SIG-M5 treated with dmso at 0.1 percent for 504 hours (cell line): Measurements from ENCODE around the gene CNOT1.
"Not testable (repeated sequence)": the region's sequence is repeated elsewhere in the genome, so short reads cannot be mapped to it uniquely, and the experiment has no call there.

Source experiments
- DNase-seq: peaks from one replicate; lab custom pipeline; 2025; ENCODE audit not compliant: unreplicated experiment; lab: John Stamatoyannopoulos, UW

CNOT1 gene

DNA sequence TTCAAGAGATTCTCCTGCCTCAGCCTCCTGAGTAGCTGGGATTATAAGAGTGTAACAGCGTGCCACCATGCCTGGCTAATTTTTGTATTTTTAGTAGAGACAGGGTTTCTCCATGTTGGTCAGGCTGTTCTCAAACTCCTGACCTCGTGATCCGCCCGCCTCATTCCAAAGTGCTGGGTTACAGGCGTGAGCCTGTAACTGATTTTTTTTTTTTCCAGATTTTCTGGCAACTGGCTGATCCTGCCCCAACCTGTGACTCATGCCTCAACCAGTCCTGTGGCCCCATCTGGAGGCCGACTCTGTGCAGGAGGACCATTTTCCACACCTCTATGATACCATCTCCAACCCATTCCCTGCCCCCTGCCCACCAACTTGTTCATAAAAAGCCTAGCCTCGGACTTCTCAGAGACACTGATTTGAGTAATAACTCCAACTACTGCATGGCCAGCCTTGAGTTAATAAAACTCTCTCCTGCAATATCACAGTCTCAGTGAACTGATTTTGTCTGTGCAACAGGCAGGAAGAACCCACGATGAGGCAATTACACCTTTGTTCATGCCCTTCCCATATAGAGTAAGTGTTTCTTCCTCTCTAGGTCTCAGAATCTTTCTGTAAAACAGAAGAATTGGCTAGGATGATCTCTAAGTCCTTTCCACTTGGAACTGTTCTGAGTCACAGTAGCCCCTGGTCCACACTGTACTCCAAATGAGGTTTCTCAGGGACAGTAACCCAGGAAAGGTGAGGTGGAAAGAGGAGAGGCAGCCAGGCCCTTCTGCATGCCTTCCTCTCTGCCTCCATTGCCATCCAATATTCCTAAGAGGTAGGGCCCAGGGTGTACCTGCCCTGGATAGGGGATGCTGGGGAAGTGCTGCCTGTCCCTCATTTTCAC, 8.8 kb upstream of the CNOT1 start:
- DNase-seq: no peak

DNA sequence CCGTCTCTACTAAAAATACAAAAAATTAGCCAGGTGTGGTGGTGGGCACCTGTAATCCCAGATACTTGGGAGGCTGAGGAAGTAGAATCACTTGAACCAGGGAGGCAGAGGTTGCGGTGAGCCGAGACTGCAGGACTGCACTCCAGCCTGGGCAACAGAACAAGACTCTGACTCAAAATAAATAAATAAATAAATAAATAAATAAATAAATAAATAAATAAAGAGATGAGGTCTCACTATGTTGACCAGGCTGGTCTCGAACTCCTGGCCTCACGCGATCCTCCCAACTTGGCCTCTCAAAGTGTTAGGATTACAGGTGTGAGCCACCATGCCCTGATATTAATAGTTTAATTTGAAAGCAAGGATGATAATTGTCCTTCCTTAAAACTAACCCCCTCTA, 7.4 kb upstream of the CNOT1 start:
- not testable (repeated sequence) for DNase-seq

DNA sequence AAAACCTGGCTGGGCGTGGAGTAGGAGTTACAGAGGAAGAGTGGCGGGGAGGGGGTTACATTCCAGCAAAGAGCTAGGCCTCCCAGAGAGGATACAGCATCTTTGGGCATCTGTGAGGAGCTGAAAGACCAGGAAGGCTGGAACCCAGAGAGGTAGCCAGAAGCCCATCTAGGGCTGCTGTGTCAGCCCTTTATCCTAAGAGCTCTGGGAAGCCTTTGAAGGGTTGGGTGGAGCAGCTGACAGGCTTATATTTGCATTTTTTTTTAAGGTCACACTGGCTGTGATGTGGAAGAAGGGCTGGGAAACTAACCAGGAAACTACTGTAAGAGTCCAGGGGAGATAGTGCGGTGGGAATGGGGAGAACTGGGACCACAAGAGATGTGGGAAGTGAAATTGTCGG, 6.8 kb upstream of the CNOT1 start:
- no peak for DNase-seq

DNA sequence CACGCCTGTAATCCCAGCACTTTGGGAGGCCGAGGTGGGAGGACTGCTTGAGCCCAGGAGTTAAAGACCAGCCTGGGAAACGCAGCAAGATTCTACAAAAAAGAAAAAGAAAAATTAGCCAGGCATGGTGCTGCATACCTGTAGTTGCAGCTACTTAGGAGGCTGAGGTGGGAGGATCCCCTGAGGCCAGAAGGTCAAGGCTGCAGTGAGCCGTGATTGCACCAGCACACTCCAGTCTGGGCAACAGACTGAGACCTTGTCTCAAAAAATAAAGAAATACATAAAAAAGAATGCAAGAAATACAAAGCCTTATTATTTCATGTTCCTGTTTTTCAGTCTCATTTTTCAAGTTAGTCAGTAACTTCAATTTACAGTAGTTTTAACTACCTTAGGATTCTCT, 5.9 kb upstream of the CNOT1 start:
- no peak for DNase-seq

DNA sequence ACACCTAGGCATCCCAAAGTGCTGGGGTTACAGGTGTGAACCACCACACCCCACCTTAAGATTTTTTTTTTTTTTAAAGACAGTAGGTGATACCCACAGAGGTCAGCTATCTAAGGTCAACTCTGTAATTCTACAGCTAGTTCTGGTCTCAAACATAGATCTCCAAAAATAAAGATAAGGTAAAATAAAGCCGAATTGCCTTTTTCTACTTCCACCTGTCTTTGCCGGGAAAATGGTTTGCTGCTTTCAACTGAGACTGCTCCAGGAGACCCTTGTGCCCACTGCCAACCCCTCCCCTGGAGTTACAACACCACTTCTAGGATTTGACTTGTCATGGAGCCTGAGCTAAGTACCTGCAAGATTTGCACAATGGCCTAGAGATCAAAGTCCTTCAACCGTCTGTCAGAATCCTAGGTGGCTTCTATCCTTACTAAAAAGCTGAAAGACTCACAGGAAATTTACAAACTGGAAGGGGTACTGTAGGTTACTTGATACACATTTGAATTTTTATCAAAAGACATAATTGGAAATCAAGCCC, 4.7 kb upstream of the CNOT1 start:
- no peak for DNase-seq

DNA sequence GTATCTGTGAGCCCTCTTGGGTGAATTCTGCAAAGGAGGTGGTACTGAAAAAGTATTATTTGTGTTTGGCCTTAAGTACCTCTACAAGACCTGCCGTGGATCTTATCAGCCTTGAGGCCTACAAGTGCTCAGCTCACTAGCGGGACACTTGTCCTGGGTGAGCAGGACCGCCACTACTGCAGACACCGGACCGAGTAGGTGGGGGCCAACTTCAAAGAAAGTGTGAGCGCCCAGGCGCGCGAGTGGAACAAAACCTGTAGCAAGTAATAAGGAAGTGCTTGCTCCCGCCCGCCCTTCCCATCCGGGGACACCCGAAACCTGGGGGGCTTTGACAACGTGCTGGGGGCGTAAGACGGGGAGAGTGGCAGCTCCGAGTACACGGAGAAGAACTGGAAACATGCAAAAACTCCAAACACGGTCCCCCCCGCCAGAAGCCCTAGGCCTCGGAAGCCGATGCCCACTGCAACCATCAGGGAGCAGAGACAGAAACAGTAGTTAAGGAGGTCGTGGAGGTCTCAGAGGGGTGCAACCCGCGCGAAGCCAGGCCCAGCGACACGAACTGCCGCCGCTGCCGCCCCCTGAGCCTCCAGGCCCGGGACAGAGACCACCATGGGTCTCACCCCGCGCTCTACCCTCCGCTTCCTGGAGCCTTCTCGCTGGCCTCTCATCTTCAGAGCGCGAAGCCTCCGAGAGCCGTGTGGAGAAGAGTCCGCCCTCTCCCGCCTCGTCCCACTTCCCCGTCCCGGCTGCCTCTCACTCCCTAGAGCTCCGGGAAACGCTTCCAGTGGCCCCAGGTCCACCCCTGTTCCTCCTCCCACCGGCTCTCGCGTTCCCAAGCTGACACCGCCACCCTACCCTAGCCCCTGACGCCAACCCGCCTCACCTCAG, 537 bp downstream of the CNOT1 start:
- DNase-seq: peak; percentile 52

DNA sequence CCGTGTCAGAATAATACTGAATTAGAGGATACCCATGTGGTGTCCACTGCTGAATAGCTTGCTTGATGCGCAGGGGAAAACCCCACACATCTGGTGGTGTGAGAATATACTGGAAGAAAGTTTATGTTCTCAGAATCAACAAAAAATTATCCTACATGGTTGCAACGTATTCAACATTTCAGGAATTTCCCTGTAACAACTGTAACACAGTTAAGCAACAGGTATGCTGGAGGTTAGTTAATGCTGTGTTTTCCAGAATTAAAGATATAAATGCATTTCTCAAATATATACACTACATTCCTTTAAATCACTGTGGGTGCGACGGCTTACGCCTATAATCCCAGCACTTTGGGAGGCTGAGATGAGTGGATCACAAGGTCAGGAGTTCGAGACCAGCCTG, 5.4 kb downstream of the CNOT1 start:
- DNase-seq: no peak

DNA sequence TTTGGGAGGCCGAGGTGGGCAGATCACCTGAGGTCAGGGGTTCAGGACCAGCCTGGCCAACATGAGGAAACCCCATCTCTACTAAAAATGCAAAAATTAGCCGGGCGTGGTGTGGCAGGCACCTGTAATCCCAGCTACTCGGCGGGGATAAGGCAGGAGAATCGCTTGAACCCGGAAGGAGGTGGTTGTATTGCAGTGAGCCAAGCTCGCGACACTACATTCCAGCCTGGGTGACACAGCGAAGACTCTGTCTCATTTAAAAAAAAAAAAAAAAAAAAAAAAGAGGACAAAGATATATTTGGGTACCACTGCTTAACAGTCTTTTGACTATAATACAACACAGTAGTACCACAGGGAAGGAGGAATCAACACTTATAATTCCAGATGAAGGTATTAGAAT, 9.2 kb downstream of the CNOT1 start:
- no peak for DNase-seq

DNA sequence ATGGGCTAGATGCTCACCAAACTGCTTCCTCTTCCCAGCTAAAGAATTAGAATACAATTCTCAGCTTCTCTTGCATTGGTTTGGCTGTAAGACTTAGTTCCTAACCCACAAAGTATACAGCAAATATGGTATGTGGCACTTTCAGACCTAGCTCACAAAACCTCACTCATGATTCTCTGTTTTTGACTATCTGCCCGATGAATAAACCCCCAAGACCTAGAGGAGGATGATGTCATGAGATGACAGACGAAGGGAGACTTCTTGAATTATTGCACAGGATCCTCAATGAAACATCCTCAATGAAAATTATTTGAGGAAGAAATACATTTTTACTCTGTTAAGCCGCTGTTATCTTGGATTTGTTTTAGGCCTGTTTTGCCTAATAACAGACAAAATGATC, 14.3 kb downstream of the CNOT1 start:
- no peak for DNase-seq

DNA sequence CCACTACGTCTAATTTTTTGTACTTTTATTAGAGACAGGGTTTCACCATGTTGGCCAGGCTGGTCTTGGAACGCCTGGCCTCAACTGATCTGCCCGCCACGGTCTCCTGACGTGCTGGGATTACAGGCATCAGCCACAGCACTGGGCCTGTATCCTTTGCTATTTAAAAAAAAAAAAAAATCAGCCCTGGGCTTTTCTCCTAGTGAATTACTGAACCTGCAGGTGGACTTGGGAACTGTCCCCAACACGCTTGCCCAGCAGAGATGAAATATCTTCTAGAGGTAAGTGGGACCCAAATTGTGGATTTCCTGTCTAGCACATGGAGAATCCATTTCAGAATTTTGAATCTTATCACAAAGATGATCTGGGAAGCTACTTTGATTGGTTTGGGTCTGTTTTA, 14.8 kb downstream of the CNOT1 start:
- no peak for DNase-seq

DNA sequence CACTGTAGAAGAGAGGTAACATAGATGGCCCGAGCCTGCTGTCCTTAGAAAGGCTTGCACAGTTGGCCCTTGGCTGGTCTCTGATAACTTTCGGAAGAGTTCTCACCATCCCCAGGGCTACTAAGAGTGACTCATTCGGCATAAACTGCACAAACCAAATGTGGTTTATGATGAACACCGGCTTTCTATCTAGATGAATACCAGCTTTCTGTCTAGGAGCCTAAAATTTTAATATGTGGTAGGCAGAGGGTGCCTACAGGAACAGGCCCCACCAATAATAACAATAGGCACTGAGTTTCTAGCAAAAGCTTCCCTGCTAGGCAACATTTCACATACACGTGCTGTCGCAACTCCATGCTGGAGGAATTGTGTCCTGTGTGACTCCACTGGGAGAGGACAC, 15.4 kb downstream of the CNOT1 start:
- no peak for DNase-seq

DNA sequence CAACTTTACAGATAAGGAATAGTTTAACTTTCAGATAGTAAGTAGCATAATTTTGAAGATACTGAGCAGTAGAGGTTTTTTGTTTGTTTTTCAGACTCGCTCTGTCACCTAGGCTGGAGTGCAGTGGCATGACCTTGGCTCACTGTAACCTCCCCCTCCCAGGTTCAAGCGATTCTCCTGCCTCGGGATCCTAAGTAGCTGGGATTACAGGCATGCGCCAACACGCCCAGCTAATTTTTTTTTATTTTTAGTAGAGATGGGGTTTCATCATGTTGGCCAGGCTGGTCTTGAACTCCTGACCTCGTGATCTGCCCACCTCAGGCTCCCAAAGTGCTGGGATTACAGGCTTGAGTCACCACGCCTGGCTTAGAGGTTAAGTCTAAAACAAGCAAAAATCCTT, 16.7 kb downstream of the CNOT1 start:
- not testable (repeated sequence) for DNase-seq

DNA sequence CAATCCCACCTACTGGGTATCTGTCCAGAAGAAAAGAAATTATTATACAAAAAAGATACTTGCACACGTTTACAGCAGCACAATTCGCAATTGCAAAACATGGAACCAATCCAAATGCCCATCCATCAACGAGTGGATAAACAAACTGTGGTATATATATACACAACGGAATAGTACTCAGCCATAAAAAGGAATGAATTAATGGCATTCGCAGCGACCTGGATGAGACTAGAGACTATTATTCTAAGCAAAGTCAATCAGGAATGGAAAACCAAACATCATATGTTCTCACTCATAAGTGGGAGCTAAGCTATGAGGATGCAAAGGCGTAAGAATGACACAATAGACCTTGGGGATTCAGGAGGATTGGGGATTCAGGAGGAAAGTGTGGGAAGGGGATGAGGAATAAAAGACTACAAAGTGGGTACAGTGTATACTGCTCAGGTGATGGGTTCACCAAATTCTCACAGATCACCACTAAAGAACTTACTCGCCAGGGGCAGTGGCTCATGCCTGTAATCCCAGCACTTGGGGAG, 21.0 kb downstream of the CNOT1 start:
- no peak for DNase-seq

DNA sequence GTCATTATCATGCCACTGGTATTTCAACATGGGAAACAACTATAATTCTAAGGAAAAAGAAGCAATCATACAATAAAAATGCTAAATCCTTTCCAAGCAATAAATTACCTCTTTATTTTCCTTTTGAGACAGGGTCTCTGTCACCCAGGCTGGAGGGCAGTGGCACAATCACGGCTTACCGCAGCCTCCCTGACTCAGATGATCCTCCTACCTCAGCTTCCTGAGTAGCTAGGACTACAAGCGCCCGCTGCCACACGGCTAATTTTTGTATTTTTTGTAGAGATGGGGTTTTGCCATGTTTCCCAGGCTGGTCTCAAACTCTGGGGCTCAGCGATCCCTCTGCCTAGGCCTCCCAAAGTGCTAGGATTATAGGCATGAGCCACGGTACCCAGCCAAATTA, 24.1 kb downstream of the CNOT1 start:
- no peak for DNase-seq

DNA sequence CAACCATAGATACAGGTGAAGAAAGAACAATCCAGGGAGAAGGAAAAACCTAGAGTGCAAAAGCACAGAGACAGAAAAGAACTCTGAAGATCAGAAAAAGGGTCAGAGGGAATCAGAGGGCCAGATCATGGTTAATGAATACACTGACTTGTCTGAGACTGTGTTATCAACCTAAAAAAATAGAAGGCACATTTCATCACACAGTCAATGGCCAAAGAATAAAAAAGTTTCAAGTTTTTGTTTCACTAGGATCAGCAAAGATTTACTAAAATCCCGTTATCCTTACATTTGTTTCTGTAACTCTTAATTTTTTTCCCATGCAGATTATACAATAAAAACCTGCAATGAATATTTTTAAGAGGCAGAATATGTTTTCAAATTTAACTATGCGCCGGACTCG, 38.5 kb downstream of the CNOT1 start:
- no peak for DNase-seq

DNA sequence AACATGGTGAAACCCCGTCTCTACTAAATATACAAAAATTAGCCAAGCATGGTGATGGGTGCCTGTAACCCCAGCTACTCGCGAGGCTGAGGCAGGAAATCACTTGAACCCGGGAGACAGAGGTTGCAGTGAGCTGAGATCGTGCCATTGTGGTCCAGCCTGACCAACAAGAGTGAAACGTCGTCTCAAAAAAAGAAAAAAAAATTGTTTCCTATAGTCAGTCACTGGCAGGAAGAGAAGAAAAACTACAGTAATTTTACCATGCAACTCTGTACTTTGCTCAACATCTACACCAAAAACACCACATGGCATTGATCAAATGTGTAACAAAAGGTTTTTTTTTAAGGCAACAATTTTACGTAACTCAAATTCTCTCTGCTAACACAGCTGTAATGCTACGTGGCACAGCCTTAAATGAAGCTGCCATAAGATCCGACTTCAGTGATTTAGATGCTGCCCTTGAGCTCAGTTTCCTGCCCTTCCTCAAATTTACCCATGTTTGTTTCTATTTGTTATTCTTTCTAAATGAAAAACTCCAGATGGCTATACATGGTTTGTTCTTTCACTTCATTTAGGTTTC, 40.2 kb downstream of the CNOT1 start:
- DNase-seq: no peak

DNA sequence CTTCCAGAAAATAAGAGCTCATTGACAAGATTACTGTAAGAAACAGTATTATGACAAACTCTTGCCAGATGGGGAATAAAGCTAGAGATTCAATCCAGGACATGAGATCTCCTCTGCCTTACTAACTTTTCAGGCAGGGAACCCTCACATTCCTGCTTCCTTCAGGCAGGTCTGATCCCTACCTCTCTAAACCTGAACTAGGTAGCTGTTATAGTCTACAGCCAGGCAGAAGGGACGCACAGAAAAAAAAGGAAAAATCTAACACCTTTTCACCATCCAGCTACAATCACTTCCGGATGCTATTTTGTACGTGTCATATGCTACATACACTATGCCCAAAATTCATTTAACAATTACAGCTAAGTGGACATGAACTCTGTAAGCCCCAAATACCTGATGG, 41.2 kb downstream of the CNOT1 start:
- DNase-seq: no peak

DNA sequence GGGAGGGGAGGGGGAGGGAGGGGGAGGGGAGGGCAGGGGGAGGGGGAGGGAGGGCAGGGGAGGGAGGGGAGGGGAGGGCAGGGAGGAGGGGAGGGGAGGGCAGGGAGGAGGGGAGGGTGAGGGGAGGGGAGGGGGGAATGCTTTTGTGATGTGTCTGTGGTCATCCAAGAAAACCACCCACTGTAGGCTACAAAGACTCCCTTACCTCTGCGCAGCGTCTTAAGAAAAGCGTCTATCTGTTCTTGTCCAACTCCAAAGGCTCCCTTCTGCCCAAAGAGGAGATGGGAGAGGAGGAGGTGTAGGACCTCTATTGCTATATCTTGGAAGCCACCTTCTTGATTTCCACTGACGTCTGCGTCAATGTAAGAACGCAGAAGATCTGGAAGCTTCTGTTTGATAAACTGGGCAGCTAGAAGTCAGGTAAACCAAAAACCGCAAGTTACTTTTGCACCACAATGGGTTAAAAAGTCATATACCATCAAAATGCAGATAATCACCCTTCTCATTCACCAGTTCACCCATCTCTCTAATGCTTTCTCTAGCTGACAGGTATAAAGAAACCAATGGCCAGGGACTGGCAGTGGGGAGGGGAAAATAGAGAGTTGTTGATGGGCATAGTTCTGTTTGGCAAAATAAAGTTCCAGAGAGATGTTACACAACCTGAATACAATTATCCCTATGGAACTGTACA, 43.1 kb downstream of the CNOT1 start:
- no peak for DNase-seq

DNA sequence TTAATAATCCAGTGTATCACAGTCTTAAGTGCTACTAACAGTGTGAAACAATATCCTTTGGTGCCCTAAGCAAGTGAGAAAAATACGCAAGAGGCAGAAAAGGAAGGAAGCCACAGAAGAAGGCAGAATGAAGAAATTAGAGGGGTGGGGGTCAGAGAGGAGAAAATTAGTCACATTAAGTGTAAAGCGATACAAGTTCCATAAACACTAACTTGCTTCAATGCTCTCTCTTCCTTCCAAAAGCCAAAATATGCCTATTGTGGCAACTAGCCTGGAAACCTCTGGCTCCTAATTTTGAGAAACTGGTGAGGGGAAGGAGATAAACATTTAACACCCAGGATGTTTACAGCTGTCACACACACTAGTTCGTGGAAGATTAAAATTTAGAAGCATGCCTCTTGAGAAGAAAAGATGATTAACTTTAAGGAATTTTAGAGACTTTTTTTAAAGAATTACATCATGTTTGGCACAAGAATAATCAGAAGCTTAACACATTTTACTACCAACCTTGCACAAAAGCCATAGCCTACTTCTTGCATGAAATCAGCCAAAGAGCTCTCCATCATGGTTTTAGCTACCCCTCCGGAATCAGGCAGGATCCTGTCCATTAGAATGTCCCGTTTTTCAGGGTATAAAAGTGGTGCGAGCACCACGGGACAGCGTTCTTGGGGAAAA, 44.7 kb downstream of the CNOT1 start:
- DNase-seq: no peak
